ENCODE data around the gene CPEB3. TPM values are rescaled to one million over a fixed set of nuclear protein-coding genes. Genes with fewer than 3 reads are reported as not detected.
"Not testable (repeated sequence)": the region's sequence is repeated elsewhere in the genome, so short reads cannot be mapped to it uniquely, and the experiment has no call there.

CPEB3 gene
- total RNA-seq, 3 donors from 2014 or later = 0.68 to 0.92 (median 0.82) TPM

- Mint-ChIP-seq H3K4me1 (ENCODE audit: low read depth) (no peaks in the 10 kb centered on the region), H3K27me3 (ENCODE audit: low read depth) (no peaks in the 10 kb centered on the region), H3K4me3 (no peak overlapping the region), H3K9me3 (no peaks in the 10 kb centered on the region), H3K36me3 (ENCODE audit: insufficient read depth) (peaks cover 8% of the 10 kb centered on the region)
- DNase-seq (no peak), ATAC-seq (no peak)
These were observed 228.6 kb downstream of the CPEB3 start for GRCh38 chr10:92062273-92062672.

DNA sequence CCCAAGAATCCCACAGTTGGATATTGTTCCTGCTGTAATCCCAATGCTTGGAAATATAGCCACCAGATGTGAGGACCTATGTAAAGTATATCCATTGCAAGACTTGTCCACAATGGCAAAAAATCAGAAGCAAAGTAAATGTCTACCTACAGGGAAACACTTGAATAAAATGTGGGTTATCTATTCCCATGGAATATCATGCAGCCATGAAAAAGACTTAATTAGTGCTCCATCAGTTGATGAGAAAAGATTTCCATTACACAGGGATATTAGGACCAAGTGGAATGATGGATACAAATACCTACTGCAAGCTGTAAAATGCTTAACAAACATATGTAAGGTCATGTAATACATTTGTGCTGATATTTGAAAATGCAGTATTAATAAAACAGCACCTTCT lies 236.1 kb downstream of the CPEB3 start:
- Mint-ChIP-seq H3K9me3 (no peaks in the 10 kb centered on the region), H3K4me1 (ENCODE audit: low read depth) (no peaks in the 10 kb centered on the region), H3K36me3 (ENCODE audit: insufficient read depth) (peaks cover 9% of the 10 kb centered on the region), H3K27me3 (ENCODE audit: low read depth) (no peaks in the 10 kb centered on the region), H3K4me3 (no peak overlapping the region)
- DNase-seq (no peak), ATAC-seq (no peak)

- no peaks in the 10 kb centered on the region for H3K9me3 Mint-ChIP-seq
- peaks cover 8% of the 10 kb centered on the region for H3K4me1 Mint-ChIP-seq (ENCODE audit: low read depth)
- no peaks in the 10 kb centered on the region for H3K27me3 Mint-ChIP-seq (ENCODE audit: low read depth)
- ATAC-seq (no peak), DNase-seq (no peak)
- H3K4me3 Mint-ChIP-seq = no peak overlapping the region
- H3K36me3 Mint-ChIP-seq (ENCODE audit: insufficient read depth) = peaks cover 9% of the 10 kb centered on the region
These were observed 238.1 kb downstream of the CPEB3 start for GRCh38 chr10:92052741-92053140.

DNA sequence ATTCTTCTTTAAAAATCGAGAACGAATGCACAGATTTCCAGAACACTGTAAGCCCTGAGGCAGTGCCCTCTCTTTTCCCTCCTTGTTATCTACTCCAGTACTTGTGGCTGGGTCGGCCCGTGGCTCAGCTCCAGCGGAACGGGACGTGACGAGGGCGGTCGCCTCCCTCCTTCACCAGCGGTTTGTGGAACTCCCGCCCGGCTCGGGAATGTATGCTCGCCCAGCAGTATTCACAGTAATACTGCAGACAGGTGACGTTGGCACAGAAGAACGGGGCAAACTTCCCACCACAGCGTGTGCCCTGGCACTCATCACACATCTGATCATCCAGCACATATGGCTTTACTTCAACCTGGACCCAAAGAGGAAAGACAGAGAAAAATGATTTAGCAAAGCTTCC lies 238.8 kb downstream of the CPEB3 start:
- Mint-ChIP-seq H3K36me3 (ENCODE audit: insufficient read depth) (peaks cover 9% of the 10 kb centered on the region), H3K27me3 (ENCODE audit: low read depth) (no peaks in the 10 kb centered on the region), H3K9me3 (no peaks in the 10 kb centered on the region), H3K4me3 (no peak overlapping the region), H3K4me1 (ENCODE audit: low read depth) (peaks cover 11% of the 10 kb centered on the region)
- ATAC-seq = no peak
- DNase-seq = no peak

DNA sequence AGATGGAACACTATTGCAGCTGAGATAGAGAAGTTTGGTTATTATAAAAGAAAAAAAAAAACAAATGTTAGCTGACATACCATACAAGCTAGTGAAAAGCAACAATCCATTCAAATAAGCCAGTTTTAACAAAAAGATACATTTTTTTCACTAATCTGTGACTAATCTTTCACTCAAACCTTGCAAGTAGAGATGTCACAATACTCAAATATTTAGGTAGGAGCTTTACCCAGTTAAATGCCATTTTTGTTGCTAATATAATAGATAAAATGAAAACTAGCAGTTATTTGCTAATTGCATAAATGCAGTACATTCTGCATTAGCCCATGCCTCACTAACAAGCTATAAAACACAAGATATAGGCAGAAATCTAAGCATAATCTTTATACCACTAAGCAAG lies 243.7 kb downstream of the CPEB3 start:
- Mint-ChIP-seq H3K27me3 (ENCODE audit: low read depth) (no peaks in the 10 kb centered on the region), H3K36me3 (ENCODE audit: insufficient read depth) (no peaks in the 10 kb centered on the region)
- no peak for DNase-seq

GRCh38 chr10:92045641-92046106 lies 245.2 kb downstream of the CPEB3 start:
- Mint-ChIP-seq H3K4me3 (no peak overlapping the region), H3K27me3 (ENCODE audit: low read depth) (no peaks in the 10 kb centered on the region), H3K4me1 (ENCODE audit: low read depth) (peaks cover 11% of the 10 kb centered on the region), H3K9me3 (no peaks in the 10 kb centered on the region), H3K36me3 (ENCODE audit: insufficient read depth) (no peaks in the 10 kb centered on the region)
- DNase-seq (no peak), ATAC-seq (no peak)

More for the DNA sequence above, 243.7 kb downstream of the CPEB3 start:
- no peak overlapping the region for H3K4me3 Mint-ChIP-seq
- H3K4me1 Mint-ChIP-seq (ENCODE audit: low read depth) = peaks cover 11% of the 10 kb centered on the region
- no peak for ATAC-seq
- H3K9me3 Mint-ChIP-seq = no peaks in the 10 kb centered on the region

DNA sequence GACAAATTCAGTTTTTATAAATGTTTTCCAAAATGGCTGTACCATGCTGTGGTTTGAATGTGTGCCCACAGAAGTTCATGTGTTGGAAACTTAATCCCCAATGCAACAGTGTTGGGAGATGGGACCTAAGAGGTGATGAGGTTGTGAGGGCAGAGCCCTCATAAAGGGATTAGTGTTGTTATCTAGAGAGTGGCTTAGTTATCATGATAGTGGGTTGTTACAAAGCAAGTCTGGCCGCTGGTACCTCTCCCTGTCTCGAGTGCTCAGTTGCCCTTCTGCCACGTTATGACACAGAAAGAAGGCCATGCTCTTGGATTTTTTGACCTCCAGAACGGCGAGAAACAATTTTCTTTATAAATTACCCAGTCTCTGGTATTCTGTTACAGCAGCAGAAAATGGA lies 248.3 kb downstream of the CPEB3 start:
- no peaks in the 10 kb centered on the region for H3K36me3 Mint-ChIP-seq (ENCODE audit: insufficient read depth)
- no peak overlapping the region for H3K4me3 Mint-ChIP-seq
- H3K27me3 Mint-ChIP-seq (ENCODE audit: low read depth) = no peaks in the 10 kb centered on the region
- no peak for DNase-seq
- ATAC-seq = no peak
- no peaks in the 10 kb centered on the region for H3K9me3 Mint-ChIP-seq
- H3K4me1 Mint-ChIP-seq (ENCODE audit: low read depth) = peaks cover under 1% of the 10 kb centered on the region

DNA sequence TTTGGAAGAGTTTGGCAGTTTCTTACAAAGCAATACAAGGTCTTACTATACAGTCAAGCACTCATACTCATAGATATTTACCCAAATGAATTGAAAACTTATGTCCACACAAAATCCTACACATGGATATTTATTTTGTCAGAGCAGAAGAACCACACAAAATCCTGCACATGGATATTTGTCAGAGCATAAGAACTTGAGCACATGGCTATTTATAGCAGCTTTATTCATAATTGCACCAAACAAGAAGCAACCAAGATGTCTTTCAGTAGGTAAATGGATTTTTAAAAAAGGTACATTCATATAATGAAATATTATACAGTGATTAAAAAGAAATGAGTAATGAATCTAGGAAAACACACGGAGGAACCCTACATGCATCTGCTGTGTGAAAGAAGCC lies 251.9 kb downstream of the CPEB3 start:
- peaks cover 8% of the 10 kb centered on the region for H3K36me3 Mint-ChIP-seq (ENCODE audit: insufficient read depth)
- DNase-seq (no peak), ATAC-seq (no peak)
- no peaks in the 10 kb centered on the region for H3K27me3 Mint-ChIP-seq (ENCODE audit: low read depth)
- no peaks in the 10 kb centered on the region for H3K4me1 Mint-ChIP-seq (ENCODE audit: low read depth)
- H3K9me3 Mint-ChIP-seq = no peaks in the 10 kb centered on the region
- no peak overlapping the region for H3K4me3 Mint-ChIP-seq

GRCh38 chr10:92033070-92033469 lies 257.8 kb downstream of the CPEB3 start:
- not testable (repeated sequence) for ATAC-seq; H3K4me3 Mint-ChIP-seq; H3K27me3 Mint-ChIP-seq (ENCODE audit: low read depth); H3K9me3 Mint-ChIP-seq; DNase-seq; H3K4me1 Mint-ChIP-seq (ENCODE audit: low read depth)
- peaks cover 41% of the 10 kb centered on the region for H3K36me3 Mint-ChIP-seq (ENCODE audit: insufficient read depth)

GRCh38 chr10:92031580-92031979 lies 259.3 kb downstream of the CPEB3 start:
- peaks cover 53% of the 10 kb centered on the region for H3K36me3 Mint-ChIP-seq (ENCODE audit: insufficient read depth)
- H3K27me3 Mint-ChIP-seq (ENCODE audit: low read depth) = no peaks in the 10 kb centered on the region
- H3K9me3 Mint-ChIP-seq = no peaks in the 10 kb centered on the region
- H3K4me3 Mint-ChIP-seq = no peak overlapping the region
- no peaks in the 10 kb centered on the region for H3K4me1 Mint-ChIP-seq (ENCODE audit: low read depth)
- ATAC-seq (no peak), DNase-seq (no peak)

DNA sequence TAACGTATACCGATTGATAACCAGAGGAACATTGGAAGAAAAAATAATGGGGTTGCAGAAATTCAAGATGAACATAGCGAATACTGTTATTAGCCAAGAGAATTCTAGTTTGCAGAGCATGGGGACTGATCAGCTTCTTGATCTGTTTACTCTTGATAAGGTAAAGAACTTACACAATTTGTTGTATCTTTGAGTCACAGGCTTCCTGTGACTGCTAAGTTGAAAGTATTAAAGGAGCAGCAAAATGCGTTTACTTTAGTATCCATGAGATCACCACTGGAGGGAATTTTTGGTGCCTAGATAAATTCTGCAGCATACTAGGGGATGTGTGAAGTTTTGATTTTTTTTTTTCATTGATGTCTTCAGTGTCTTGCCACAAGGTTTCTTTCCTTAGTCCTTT lies 263.7 kb downstream of the CPEB3 start:
- H3K9me3 Mint-ChIP-seq = no peaks in the 10 kb centered on the region
- no peak for DNase-seq
- ATAC-seq = no peak
- H3K4me1 Mint-ChIP-seq (ENCODE audit: low read depth) = no peaks in the 10 kb centered on the region
- no peak overlapping the region for H3K4me3 Mint-ChIP-seq
- no peaks in the 10 kb centered on the region for H3K27me3 Mint-ChIP-seq (ENCODE audit: low read depth)
- H3K36me3 Mint-ChIP-seq (ENCODE audit: insufficient read depth) = peaks cover 55% of the 10 kb centered on the region

DNA sequence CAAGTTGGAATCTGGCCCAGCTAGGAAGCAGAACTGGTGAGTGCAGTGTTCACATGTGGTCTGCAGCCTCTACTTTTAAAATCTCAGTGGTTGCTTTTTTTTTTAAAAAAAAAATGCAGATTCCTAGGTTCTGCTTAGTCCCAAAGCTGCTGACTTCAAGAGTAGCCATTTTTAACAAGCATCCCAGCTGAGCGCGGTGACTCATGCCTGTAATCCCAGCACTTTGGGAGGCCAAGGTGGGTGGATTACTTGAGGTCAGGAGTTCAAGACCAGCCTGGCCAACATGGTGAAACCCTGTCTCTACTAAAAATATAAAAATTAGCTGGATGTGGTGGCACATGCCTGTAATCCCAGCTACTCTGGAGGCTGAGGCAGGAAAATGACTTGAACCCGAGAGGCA lies 265.5 kb downstream of the CPEB3 start:
- not testable (repeated sequence) for ATAC-seq; DNase-seq; H3K27me3 Mint-ChIP-seq (ENCODE audit: low read depth); H3K4me1 Mint-ChIP-seq (ENCODE audit: low read depth); H3K9me3 Mint-ChIP-seq; H3K4me3 Mint-ChIP-seq
- H3K36me3 Mint-ChIP-seq (ENCODE audit: insufficient read depth) = peaks cover 59% of the 10 kb centered on the region

- Mint-ChIP-seq H3K36me3 (ENCODE audit: insufficient read depth) (peaks cover 56% of the 10 kb centered on the region), H3K9me3 (no peaks in the 10 kb centered on the region), H3K4me3 (no peak overlapping the region), H3K27me3 (ENCODE audit: low read depth) (no peaks in the 10 kb centered on the region), H3K4me1 (ENCODE audit: low read depth) (no peaks in the 10 kb centered on the region)
- no peak for DNase-seq
- ATAC-seq = no peak
These were observed 266.2 kb downstream of the CPEB3 start for GRCh38 chr10:92024700-92025099.

DNA sequence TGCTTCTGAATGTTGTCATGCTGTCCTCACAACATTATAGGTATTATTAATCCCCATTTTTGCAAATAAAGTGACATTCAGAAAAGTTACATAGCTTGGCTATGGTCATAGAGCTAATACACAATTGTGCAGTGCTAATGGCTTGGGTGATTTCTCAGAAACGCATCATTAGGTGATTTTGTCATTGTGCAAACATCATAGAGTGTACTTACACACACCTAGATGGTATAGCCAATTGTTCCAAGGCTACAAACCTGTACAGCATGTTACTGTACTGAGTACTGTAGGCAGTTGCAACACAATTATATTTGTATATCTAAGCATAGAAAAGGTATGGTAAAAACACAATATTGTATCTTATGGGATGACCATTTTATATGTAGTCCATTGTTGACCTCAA lies 276.3 kb downstream of the CPEB3 start:
- H3K9me3 Mint-ChIP-seq = no peaks in the 10 kb centered on the region
- no peaks in the 10 kb centered on the region for H3K27me3 Mint-ChIP-seq (ENCODE audit: low read depth)
- H3K4me3 Mint-ChIP-seq = no peak overlapping the region
- peaks cover 4% of the 10 kb centered on the region for H3K4me1 Mint-ChIP-seq (ENCODE audit: low read depth)
- ATAC-seq = no peak
- peaks cover 52% of the 10 kb centered on the region for H3K36me3 Mint-ChIP-seq (ENCODE audit: insufficient read depth)
- DNase-seq = no peak

- no peaks in the 10 kb centered on the region for H3K27me3 Mint-ChIP-seq (ENCODE audit: low read depth)
- peaks cover 43% of the 10 kb centered on the region for H3K36me3 Mint-ChIP-seq (ENCODE audit: insufficient read depth)
- ATAC-seq = peak; percentile 98 to 99
These were observed 279.2 kb downstream of the CPEB3 start for GRCh38 chr10:92011560-92012214.

More at GRCh38 chr10:92011560-92012214, 279.2 kb downstream of the CPEB3 start:
- no peak for DNase-seq
- H3K4me1 Mint-ChIP-seq (ENCODE audit: low read depth) = peaks cover 12% of the 10 kb centered on the region
- no peaks in the 10 kb centered on the region for H3K9me3 Mint-ChIP-seq
- H3K4me3 Mint-ChIP-seq = no peak overlapping the region
